NCI-H526 (cell line): ENCODE data around the gene ARHGAP9.
A peak's percentile ranks its signal among the peaks of the same experiment; 100 is the strongest.
"Not testable (repeated sequence)": the region's sequence is repeated elsewhere in the genome, so short reads cannot be mapped to it uniquely, and the experiment has no call there.

Experiments used
- DNase-seq, 2 experiments: peaks; one replicate each; lab custom pipeline; 2025; lab: John Stamatoyannopoulos, UW

ARHGAP9 gene

GRCh38 chr12:57517187-57517586, 37.5 kb upstream of the ARHGAP9 start:
- no peak for DNase-seq

- no peak for DNase-seq
These were observed 37.0 kb upstream of the ARHGAP9 start for GRCh38 chr12:57516617-57517153.

GRCh38 chr12:57515934-57516541, 36.4 kb upstream of the ARHGAP9 start:
- DNase-seq, result no peak

- DNase-seq, result no peak
These were observed 35.8 kb upstream of the ARHGAP9 start for GRCh38 chr12:57515408-57515933.

GRCh38 chr12:57514720-57515407, 35.2 kb upstream of the ARHGAP9 start:
- no peak for DNase-seq

- DNase-seq, result not testable (repeated sequence)
These were observed 34.6 kb upstream of the ARHGAP9 start for GRCh38 chr12:57514246-57514645.

GRCh38 chr12:57513677-57514076, 34.0 kb upstream of the ARHGAP9 start:
- DNase-seq, result not testable (repeated sequence)

GRCh38 chr12:57513266-57513665, 33.6 kb upstream of the ARHGAP9 start:
- no peak for DNase-seq

GRCh38 chr12:57512665-57513064, 33.0 kb upstream of the ARHGAP9 start:
- no peak for DNase-seq

- no peak for DNase-seq
These were observed 32.1 kb upstream of the ARHGAP9 start for GRCh38 chr12:57511588-57512325.

- no peak for DNase-seq
These were observed 31.5 kb upstream of the ARHGAP9 start for GRCh38 chr12:57511161-57511560.

- not testable (repeated sequence) for DNase-seq
These were observed 28.1 kb upstream of the ARHGAP9 start for GRCh38 chr12:57507796-57508195.

- not testable (repeated sequence) for DNase-seq
These were observed 26.9 kb upstream of the ARHGAP9 start for GRCh38 chr12:57506541-57506940.

- DNase-seq, result not testable (repeated sequence)
These were observed 22.8 kb upstream of the ARHGAP9 start for GRCh38 chr12:57502311-57502969.

GRCh38 chr12:57500213-57500612, 20.5 kb upstream of the ARHGAP9 start:
- DNase-seq, result no peak

- DNase-seq, result no peak
These were observed 18.9 kb upstream of the ARHGAP9 start for GRCh38 chr12:57498571-57498970.

GRCh38 chr12:57498132-57498502, 18.5 kb upstream of the ARHGAP9 start:
- peak in 1 of 2 experiments; percentile 41 for DNase-seq

GRCh38 chr12:57497223-57498131, 17.8 kb upstream of the ARHGAP9 start:
- no peak for DNase-seq

- no peak for DNase-seq
These were observed 17.2 kb upstream of the ARHGAP9 start for GRCh38 chr12:57496822-57497221.

- not testable (repeated sequence) for DNase-seq
These were observed 15.5 kb upstream of the ARHGAP9 start for GRCh38 chr12:57495051-57495701.
